HG02610 (cell line): ENCODE measurements around the gene THADA.

ENCODE experiments used
- ATAC-seq: cut with Tn5 transposase; IDR thresholded peaks from one replicate; pipeline ENCODE4 v1.9.1; 2021; ENCODE audit warnings: mild to moderate bottlenecking, moderate library complexity; ENCODE audit not compliant: unreplicated experiment

THADA gene

GRCh38 chr2:43329637-43330036 lies 266.2 kb downstream of the THADA start:
- ATAC-seq, result no peak

- ATAC-seq, result no peak
Observed at GRCh38 chr2:43328832-43329231, 267.0 kb downstream of the THADA start.

GRCh38 chr2:43328133-43328532 lies 267.7 kb downstream of the THADA start:
- ATAC-seq, result no peak

GRCh38 chr2:43327119-43327518 lies 268.7 kb downstream of the THADA start:
- no peak for ATAC-seq

GRCh38 chr2:43326101-43326825 lies 269.6 kb downstream of the THADA start:
- no peak for ATAC-seq

- ATAC-seq, result no peak
Observed at GRCh38 chr2:43325107-43325811, 270.6 kb downstream of the THADA start.

GRCh38 chr2:43324259-43325106 lies 271.4 kb downstream of the THADA start:
- no peak for ATAC-seq

- ATAC-seq, result no peak
Observed at GRCh38 chr2:43323857-43324256, 272.0 kb downstream of the THADA start.

- no peak for ATAC-seq
Observed at GRCh38 chr2:43321446-43321845, 274.4 kb downstream of the THADA start.

- no peak for ATAC-seq
Observed at GRCh38 chr2:43319541-43319940, 276.3 kb downstream of the THADA start.

- no peak for ATAC-seq
Observed at GRCh38 chr2:43318791-43319190, 277.0 kb downstream of the THADA start.

GRCh38 chr2:43317680-43318079 lies 278.2 kb downstream of the THADA start:
- ATAC-seq, result no peak

- no peak for ATAC-seq
Observed at GRCh38 chr2:43317194-43317593, 278.6 kb downstream of the THADA start.

GRCh38 chr2:43315482-43315881 lies 280.4 kb downstream of the THADA start:
- ATAC-seq, result no peak

- no peak for ATAC-seq
Observed at GRCh38 chr2:43314299-43314927, 281.4 kb downstream of the THADA start.

GRCh38 chr2:43313642-43314017 lies 282.2 kb downstream of the THADA start:
- ATAC-seq, result no peak

- no peak for ATAC-seq
Observed at GRCh38 chr2:43312755-43313641, 282.8 kb downstream of the THADA start.

GRCh38 chr2:43311276-43311675 lies 284.6 kb downstream of the THADA start:
- ATAC-seq, result no peak

- ATAC-seq, result no peak
Observed at GRCh38 chr2:43309935-43310334, 285.9 kb downstream of the THADA start.

GRCh38 chr2:43307973-43308372 lies 287.9 kb downstream of the THADA start:
- ATAC-seq, result no peak
